Liver (tissue), 9 donors: ENCODE data around the gene CLIC3. TPM values are rescaled to one million over a fixed set of nuclear protein-coding genes. Genes with fewer than 3 reads are reported as not detected.

Source experiments
- DNase-seq: peaks from one replicate; pipeline ENCODE4 v3.0.0-alpha.2; 2017; ENCODE audit warnings: low spot score
- H3K27ac ChIP-seq, 2 donors: one replicate each; pipeline ENCODE4 v1.7.0; 2013; ENCODE audit warnings: inconsistent platforms in 2 of 2, low read length in 2 of 2, control low read depth in 1 of 2, low read depth in 1 of 2, mild to moderate bottlenecking in 1 of 2
- H3K27me3 ChIP-seq, 4 donors: one replicate each; pipeline versions ENCODE4 v1.6.1 to v1.7.0; 2013; ENCODE audit warnings: low read length in 3 of 4, inconsistent platforms in 1 of 4, mild to moderate bottlenecking in 1 of 4, moderate library complexity in 1 of 4; ENCODE audit not compliant: control insufficient read depth in 4 of 4, insufficient read depth in 4 of 4
- H3K36me3 ChIP-seq, 4 donors: one replicate each; pipeline versions ENCODE4 v1.6.1 to v1.7.0; 2013; ENCODE audit warnings: low read length in 3 of 4, mild to moderate bottlenecking in 3 of 4, low read depth in 1 of 4, moderate library complexity in 1 of 4; ENCODE audit not compliant: control insufficient read depth in 4 of 4, insufficient read depth in 3 of 4
- H3K4me1 ChIP-seq, 4 donors: one replicate each; pipeline versions ENCODE4 v1.6.1 to v1.7.0; 2013; ENCODE audit warnings: low read length in 3 of 4, mild to moderate bottlenecking in 3 of 4, moderate library complexity in 1 of 4; ENCODE audit not compliant: control insufficient read depth in 4 of 4, insufficient read depth in 4 of 4
- H3K4me3 ChIP-seq, 3 donors: one replicate each; pipeline versions ENCODE4 v1.6.1 to v1.7.0; 2013; ENCODE audit warnings: low read length in 3 of 3, control low read depth in 1 of 3, low read depth in 1 of 3, mild to moderate bottlenecking in 1 of 3
- H3K9ac ChIP-seq, 2 donors: one replicate each; pipeline ENCODE4 v1.7.0; 2013; ENCODE audit warnings: low read length in 2 of 2, mild to moderate bottlenecking in 2 of 2, moderate library complexity in 2 of 2, control low read depth in 1 of 2, low read depth in 1 of 2
- H3K9me3 ChIP-seq, 4 donors: one replicate each; pipeline versions ENCODE4 v1.6.1 to v1.7.0; 2013; ENCODE audit warnings: low read length in 3 of 4; ENCODE audit not compliant: control insufficient read depth in 4 of 4
- ATF3 ChIP-seq: IDR thresholded peaks from 2 replicates; pipeline ENCODE4 v1.6.1; 2016; ENCODE audit warnings: antibody characterized with exemption
- CTCF ChIP-seq: fragments of 150-350 bp; IDR thresholded peaks from 2 replicates; pipeline ENCODE4 v1.5.1; 2017; ENCODE audit warnings: improper control_type of control experiment, low read depth, low read length; ENCODE audit not compliant: missing input control
- EGR1 ChIP-seq, 2 donors: IDR thresholded peaks; 2 replicates each; pipeline ENCODE4 v1.6.1; 2016 to 2018; ENCODE audit warnings: antibody characterized with exemption in 2 of 2, low read depth in 2 of 2
- FOXA1 ChIP-seq: IDR thresholded peaks from 2 replicates; pipeline ENCODE4 v1.6.1; 2016; ENCODE audit warnings: antibody characterized with exemption
- FOXA2 ChIP-seq: IDR thresholded peaks from 2 replicates; pipeline ENCODE4 v1.6.1; 2016; ENCODE audit warnings: antibody characterized with exemption
- GABPA ChIP-seq, 2 donors: IDR thresholded peaks in 1 of 2; conservative IDR thresholded peaks in 1 of 2; 2 replicates each; pipeline ENCODE4 v1.6.1; 2016; ENCODE audit warnings: antibody characterized with exemption in 2 of 2, mild to moderate bottlenecking in 1 of 2, moderate library complexity in 1 of 2
- HNF4A ChIP-seq, 2 donors: conservative IDR thresholded peaks; 2 replicates each; pipeline ENCODE4 v1.6.1; 2016; ENCODE audit warnings: antibody characterized with exemption in 2 of 2, mild to moderate bottlenecking in 2 of 2
- HNF4G ChIP-seq: IDR thresholded peaks from 2 replicates; pipeline ENCODE4 v1.6.1; 2016; ENCODE audit warnings: antibody characterized with exemption
- MAX ChIP-seq: IDR thresholded peaks from 2 replicates; pipeline ENCODE4 v1.6.1; 2016; ENCODE audit warnings: antibody characterized with exemption
- NR2F2 ChIP-seq: IDR thresholded peaks from 2 replicates; pipeline ENCODE4 v1.6.1; 2016; ENCODE audit warnings: antibody characterized with exemption
- RAD21 ChIP-seq, 2 donors: IDR thresholded peaks; 2 replicates each; pipeline ENCODE4 v1.6.1; 2016; ENCODE audit warnings: antibody characterized with exemption in 2 of 2, mild to moderate bottlenecking in 2 of 2
- REST ChIP-seq: IDR thresholded peaks from 2 replicates; pipeline ENCODE4 v1.6.1; 2016; ENCODE audit warnings: antibody characterized with exemption, mild to moderate bottlenecking
- RXRA ChIP-seq, 2 donors: IDR thresholded peaks; 2 replicates each; pipeline ENCODE4 v1.6.1; 2017 to 2018; ENCODE audit warnings: antibody characterized with exemption in 2 of 2, mild to moderate bottlenecking in 1 of 2
- TAF1 ChIP-seq: conservative IDR thresholded peaks from 2 replicates; pipeline ENCODE4 v1.6.1; 2016; ENCODE audit warnings: antibody characterized with exemption, mild to moderate bottlenecking
- WGBS: extraction: QIAGEN DNeasy Blood & Tissue Kit; methylation state at CpG from one replicate; pipeline ENCODE4 v1.1.7; 2013; 5-methylcytosine and 5-hydroxymethylcytosine counted together
- polyA plus RNA-seq, 2 donors: library from polyadenylated mRNA; stranded (reverse) in 1 of 2; unstranded in 1 of 2; fragments of 200-250 nt in 1 of 2; fragments of >200 nt in 1 of 2; fragmentation: Nextera tagmentation in 1 of 2; extraction: Ambion mirVana in 1 of 2; gene quantifications; one replicate each; pipeline versions ENCODE4 v1.2.1 to v1.2.3, GENCODE V29; 2013 to 2015
- total RNA-seq, 2 donors: library from RNA; depleted of rRNA; stranded (reverse); fragments of >200 nt; gene quantifications; one replicate each; pipeline ENCODE4 v1.2.3, GENCODE V29; 2014
- donor health status: healthy.
- donor health status: healthy.
- donor health status: healthy.
- donor health status: healthy.
- donor health status: healthy.

CLIC3 gene
- total and polyA plus RNA-seq, 4 donors = 0.33 to 0.83 (median 0.40) TPM

GRCh38 chr9:137019891-137020683 lies 23.7 kb upstream of the CLIC3 start:
- H3K27me3 ChIP-seq = no peaks in the 10 kb centered on the region
- H3K9ac ChIP-seq = no peak overlapping the region
- no peak overlapping the region for H3K27ac ChIP-seq
- WGBS = 95% methylated on average over 34 of the region's 34 CpGs
- H3K9me3 ChIP-seq = no peaks in the 10 kb centered on the region
- H3K4me1 ChIP-seq = peaks cover 11 to 28% (median 22%) of the 10 kb centered on the region in 4 donors
- TF ChIP-seq EGR1 (IDR thresholded peaks at IDR 0.05; ENCODE audit: low read depth in 2 of 2) (no peak), FOXA2 (no peak), HNF4G (no peak)
- no peak for DNase-seq
- no peak overlapping the region for H3K4me3 ChIP-seq
- H3K36me3 ChIP-seq = peaks cover 2 to 22% (median 12%) of the 10 kb centered on the region in 4 donors

- WGBS = 95% methylated on average over 36 of the region's 36 CpGs
- peaks cover 2 to 28% (median 12%) of the 10 kb centered on the region in 4 donors for H3K36me3 ChIP-seq
These were observed 22.6 kb upstream of the CLIC3 start for GRCh38 chr9:137018761-137019559.

More at GRCh38 chr9:137018761-137019559, 22.6 kb upstream of the CLIC3 start:
- Histone ChIP-seq H3K4me1 (peaks cover 11 to 18% (median 16%) of the 10 kb centered on the region in 4 donors), H3K4me3 (no peak overlapping the region), H3K9ac (no peak overlapping the region), H3K27me3 (no peaks in the 10 kb centered on the region), H3K9me3 (no peaks in the 10 kb centered on the region), H3K27ac (no peak overlapping the region)
- no peak for DNase-seq
- no peak for TF ChIP-seq HNF4A (conservative IDR thresholded peaks at IDR 0.05)
- TF ChIP-seq GABPA (IDR thresholded peaks at IDR 0.05 in 1 of 2, conservative IDR thresholded peaks at IDR 0.05 in 1 of 2) = no peak
- TF ChIP-seq RAD21 (IDR thresholded peaks at IDR 0.05) = no peak
- TF ChIP-seq TAF1 = no peak
- TF ChIP-seq MAX = no peak
- TF ChIP-seq RXRA (IDR thresholded peaks at IDR 0.05) = no peak
- no peak for TF ChIP-seq REST
- TF ChIP-seq HNF4G = no peak
- TF ChIP-seq FOXA2 = no peak
- TF ChIP-seq CTCF = no peak
- TF ChIP-seq NR2F2 = no peak
- no peak for TF ChIP-seq FOXA1
- TF ChIP-seq ATF3 = no peak
